ENCODE results near the gene CARHSP1.
"Not testable (repeated sequence)": the region's sequence is repeated elsewhere in the genome, so short reads cannot be mapped to it uniquely, and the experiment has no call there.

Gene CARHSP1

GRCh38 chr16:8808009-8808408 is 60.8 kb downstream of the CARHSP1 start:
- Histone ChIP-seq H3K4me3 (no peak overlapping the region), H3K27ac (no peak overlapping the region)

- no peak overlapping the region for H3K27ac ChIP-seq
- H3K4me3 ChIP-seq: no peak overlapping the region
Measured at GRCh38 chr16:8807189-8807588, 61.6 kb downstream of the CARHSP1 start.

- H3K27ac ChIP-seq: no peak overlapping the region
Measured at GRCh38 chr16:8806272-8806983, 62.4 kb downstream of the CARHSP1 start.

GRCh38 chr16:8804313-8804712 is 64.5 kb downstream of the CARHSP1 start:
- Histone ChIP-seq H3K4me3 (no peak overlapping the region), H3K27ac (no peak overlapping the region)

More at GRCh38 chr16:8806272-8806983, 62.4 kb downstream of the CARHSP1 start:
- no peak overlapping the region for H3K4me3 ChIP-seq

GRCh38 chr16:8803733-8804132 is 65.1 kb downstream of the CARHSP1 start:
- not testable (repeated sequence) for H3K27ac ChIP-seq

More at GRCh38 chr16:8803733-8804132, 65.1 kb downstream of the CARHSP1 start:
- H3K4me3 ChIP-seq: not testable (repeated sequence)
